ENCODE results near the gene HORMAD1. TPM values are rescaled to one million over a fixed set of nuclear protein-coding genes. Genes with fewer than 3 reads are reported as not detected.
"Not testable (repeated sequence)": the region's sequence is repeated elsewhere in the genome, so short reads cannot be mapped to it uniquely, and the experiment has no call there.

The HORMAD1 gene
- total RNA-seq, 1 donor from 2014 or later, result not detected

DNA sequence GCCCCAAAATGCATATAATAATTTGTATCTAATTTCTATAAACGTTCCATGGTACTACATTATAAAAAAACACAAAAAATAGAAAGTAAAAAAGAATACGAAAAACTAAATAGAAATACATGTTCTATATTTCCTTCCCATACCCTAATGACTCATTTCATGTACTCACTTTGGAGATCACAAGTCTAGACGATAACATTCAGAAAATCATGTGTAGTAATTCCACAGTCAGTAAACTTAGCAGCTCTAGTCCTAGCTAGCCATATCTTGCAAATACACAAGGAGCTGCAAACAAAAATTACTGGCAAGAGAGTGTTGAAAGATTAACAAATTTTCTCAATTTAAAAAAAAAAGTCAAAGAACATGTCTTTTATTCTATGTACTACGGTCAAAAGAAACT lies 25.1 kb downstream of the HORMAD1 start:
- H3K27ac Mint-ChIP-seq, result no peak overlapping the region
- H3K9me3 Mint-ChIP-seq, result no peaks in the 10 kb centered on the region
- H3K36me3 Mint-ChIP-seq (ENCODE audit: low read depth), result peaks cover 19% of the 10 kb centered on the region
- peaks cover 38% of the 10 kb centered on the region for H3K4me1 Mint-ChIP-seq (ENCODE audit: low read depth)
- H3K27me3 Mint-ChIP-seq (ENCODE audit: insufficient read depth), result peaks cover 6% of the 10 kb centered on the region
- no peak overlapping the region for H3K4me3 Mint-ChIP-seq
- DNase-seq (ENCODE audit: low spot score), result no peak
- intact Hi-C loops (cut with micrococcal nuclease), result no loop called here

DNA sequence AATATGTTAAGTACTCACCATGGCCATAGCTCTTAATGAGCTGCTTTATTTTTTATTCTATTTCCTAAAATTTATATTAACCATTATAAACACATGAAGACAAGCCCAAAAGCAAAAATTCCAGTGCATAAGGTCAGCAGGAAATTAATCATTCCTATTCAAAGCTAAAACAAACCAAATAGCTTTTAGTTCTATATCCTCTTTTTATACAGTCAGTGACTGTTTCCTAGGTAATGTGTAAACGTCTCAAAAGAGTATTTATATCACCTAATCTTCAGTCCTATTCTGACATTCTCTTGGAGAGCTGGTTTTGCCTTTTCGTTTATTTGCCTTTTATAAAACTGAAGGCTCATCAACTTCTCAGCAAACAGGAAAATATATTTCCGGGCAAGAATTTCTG lies 28.0 kb downstream of the HORMAD1 start:
- H3K27ac Mint-ChIP-seq, result no peak overlapping the region
- no peaks in the 10 kb centered on the region for H3K9me3 Mint-ChIP-seq
- intact Hi-C loops (cut with micrococcal nuclease), result no loop called here
- H3K36me3 Mint-ChIP-seq (ENCODE audit: low read depth), result peaks cover 23% of the 10 kb centered on the region
- H3K4me3 Mint-ChIP-seq, result no peak overlapping the region
- H3K27me3 Mint-ChIP-seq (ENCODE audit: insufficient read depth), result no peaks in the 10 kb centered on the region
- no peak for DNase-seq (ENCODE audit: low spot score)
- peaks cover 39% of the 10 kb centered on the region for H3K4me1 Mint-ChIP-seq (ENCODE audit: low read depth)

DNA sequence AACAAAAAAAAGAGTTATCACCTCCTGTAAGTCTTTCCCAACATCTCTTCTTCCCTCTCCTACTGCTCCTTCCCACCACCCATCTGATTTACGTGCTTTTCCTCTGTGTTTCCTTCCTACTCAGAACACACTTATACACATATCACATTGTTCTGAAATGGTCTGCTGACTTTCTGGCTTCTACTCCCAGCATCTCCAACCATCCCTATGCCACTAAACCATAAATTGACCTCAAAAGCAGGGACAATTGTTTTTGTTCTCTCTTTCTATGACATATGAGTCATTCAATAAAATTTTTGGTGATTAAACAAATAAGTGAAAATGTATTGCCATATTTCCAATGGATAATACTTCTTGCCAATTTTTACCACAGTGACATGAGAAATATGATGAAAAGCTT lies 31.9 kb downstream of the HORMAD1 start:
- no peaks in the 10 kb centered on the region for H3K27me3 Mint-ChIP-seq (ENCODE audit: insufficient read depth)
- intact Hi-C loops (cut with micrococcal nuclease), result no loop called here
- DNase-seq (ENCODE audit: low spot score), result no peak
- H3K27ac Mint-ChIP-seq, result no peak overlapping the region
- H3K36me3 Mint-ChIP-seq (ENCODE audit: low read depth), result peaks cover 16% of the 10 kb centered on the region
- H3K4me3 Mint-ChIP-seq, result no peak overlapping the region
- H3K4me1 Mint-ChIP-seq (ENCODE audit: low read depth), result peaks cover 14% of the 10 kb centered on the region
- no peaks in the 10 kb centered on the region for H3K9me3 Mint-ChIP-seq

DNA sequence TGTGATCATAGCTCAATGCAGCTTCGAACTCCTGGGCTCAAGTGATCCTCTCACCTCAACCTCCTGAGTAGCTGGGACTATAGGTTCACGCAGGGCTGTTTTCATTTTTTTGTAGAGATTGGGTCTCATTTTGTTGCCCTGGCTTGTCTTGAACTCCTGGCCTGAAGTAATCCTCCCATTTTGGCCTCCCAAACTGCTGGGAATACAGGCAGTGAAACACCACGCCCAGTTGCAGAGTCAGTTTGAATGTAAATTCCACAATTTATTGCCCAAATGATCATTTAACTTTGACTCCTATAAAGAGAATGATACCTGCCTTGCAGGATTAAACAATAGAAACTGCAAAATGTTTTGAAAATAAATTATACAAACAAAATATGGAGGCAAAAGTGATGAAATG lies 34.4 kb downstream of the HORMAD1 start:
- intact Hi-C loops (cut with micrococcal nuclease), result no loop called here
- DNase-seq (ENCODE audit: low spot score), result no peak
- H3K4me1 Mint-ChIP-seq (ENCODE audit: low read depth), result peaks cover 11% of the 10 kb centered on the region
- H3K9me3 Mint-ChIP-seq, result no peaks in the 10 kb centered on the region
- H3K36me3 Mint-ChIP-seq (ENCODE audit: low read depth), result peaks cover 7% of the 10 kb centered on the region
- no peaks in the 10 kb centered on the region for H3K27me3 Mint-ChIP-seq (ENCODE audit: insufficient read depth)
- no peak overlapping the region for H3K4me3 Mint-ChIP-seq
- H3K27ac Mint-ChIP-seq, result no peak overlapping the region

DNA sequence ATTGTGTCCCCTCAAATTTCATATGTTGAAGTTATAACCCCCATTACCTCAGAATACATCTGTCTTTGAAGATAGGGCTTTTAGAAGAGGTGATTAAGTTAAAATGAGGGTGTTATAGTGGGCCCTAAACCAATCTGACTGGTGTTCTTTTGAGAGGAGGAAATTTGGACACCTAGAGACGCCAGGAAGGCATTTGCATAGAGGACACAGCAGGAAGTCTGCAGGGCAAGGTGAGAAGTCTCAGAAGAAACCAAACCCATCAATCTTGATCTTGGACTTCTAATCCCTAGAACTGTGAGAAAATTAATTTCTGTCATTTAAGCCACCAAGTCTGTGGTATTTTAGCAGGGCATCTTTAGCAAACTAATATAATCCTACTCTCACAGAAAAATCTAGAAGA lies 36.8 kb downstream of the HORMAD1 start:
- Mint-ChIP-seq H3K4me3 (no peak overlapping the region), H3K27ac (no peak overlapping the region), H3K4me1 (ENCODE audit: low read depth) (peaks cover 10% of the 10 kb centered on the region), H3K27me3 (ENCODE audit: insufficient read depth) (no peaks in the 10 kb centered on the region), H3K36me3 (ENCODE audit: low read depth) (peaks cover 5% of the 10 kb centered on the region), H3K9me3 (no peaks in the 10 kb centered on the region)
- intact Hi-C loops (cut with micrococcal nuclease), result no loop called here
- no peak for DNase-seq (ENCODE audit: low spot score)

DNA sequence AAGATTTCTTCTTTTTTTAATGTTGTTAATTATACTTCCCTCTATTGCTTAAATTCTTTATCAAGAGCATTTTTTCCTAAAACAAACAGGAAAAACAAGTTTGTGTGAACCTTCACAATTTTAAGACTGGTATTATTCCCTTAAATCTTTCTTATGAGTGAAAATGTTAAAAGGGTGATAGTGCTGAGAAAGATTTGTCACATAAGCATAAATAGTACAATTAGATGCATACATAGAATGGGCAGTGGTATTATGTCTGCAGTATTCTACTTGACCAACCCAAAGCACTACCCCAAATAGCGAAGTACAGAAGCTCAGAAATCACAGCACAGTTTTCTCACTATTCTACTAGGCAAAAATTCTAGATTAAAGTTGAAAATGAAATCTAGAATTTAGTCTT lies 41.7 kb downstream of the HORMAD1 start:
- Mint-ChIP-seq H3K27me3 (ENCODE audit: insufficient read depth) (no peaks in the 10 kb centered on the region), H3K4me3 (no peak overlapping the region), H3K36me3 (ENCODE audit: low read depth) (peaks cover 6% of the 10 kb centered on the region), H3K9me3 (no peaks in the 10 kb centered on the region), H3K4me1 (ENCODE audit: low read depth) (peaks cover 9% of the 10 kb centered on the region), H3K27ac (no peak overlapping the region)
- no peak for DNase-seq (ENCODE audit: low spot score)
- intact Hi-C loops (cut with micrococcal nuclease), result no loop called here

DNA sequence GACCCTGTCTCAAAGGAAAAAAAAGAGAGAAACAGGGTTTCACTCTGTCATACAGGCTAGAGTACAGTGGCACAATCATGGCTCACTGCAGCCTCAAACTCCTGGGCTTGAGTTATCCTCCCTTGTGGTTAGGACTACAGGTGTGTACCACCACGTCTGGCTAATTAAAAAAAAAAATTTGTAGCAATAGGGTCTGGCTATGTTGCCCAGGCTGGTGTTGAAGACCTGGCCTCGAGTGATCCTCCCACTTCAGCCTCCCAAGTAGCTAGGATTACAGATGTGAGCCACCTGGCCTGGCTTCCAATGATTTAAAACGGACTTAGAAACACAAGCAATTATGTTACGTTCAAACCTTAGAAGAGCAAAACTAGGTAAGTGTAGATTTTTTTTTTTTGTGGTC lies 45.8 kb downstream of the HORMAD1 start:
- no peaks in the 10 kb centered on the region for H3K9me3 Mint-ChIP-seq
- no peaks in the 10 kb centered on the region for H3K27me3 Mint-ChIP-seq (ENCODE audit: insufficient read depth)
- H3K4me1 Mint-ChIP-seq (ENCODE audit: low read depth), result peaks cover 5% of the 10 kb centered on the region
- no peak overlapping the region for H3K4me3 Mint-ChIP-seq
- no peak overlapping the region for H3K27ac Mint-ChIP-seq
- H3K36me3 Mint-ChIP-seq (ENCODE audit: low read depth), result peaks cover 5% of the 10 kb centered on the region
- intact Hi-C loops (cut with micrococcal nuclease), result no loop called here
- DNase-seq (ENCODE audit: low spot score), result no peak

DNA sequence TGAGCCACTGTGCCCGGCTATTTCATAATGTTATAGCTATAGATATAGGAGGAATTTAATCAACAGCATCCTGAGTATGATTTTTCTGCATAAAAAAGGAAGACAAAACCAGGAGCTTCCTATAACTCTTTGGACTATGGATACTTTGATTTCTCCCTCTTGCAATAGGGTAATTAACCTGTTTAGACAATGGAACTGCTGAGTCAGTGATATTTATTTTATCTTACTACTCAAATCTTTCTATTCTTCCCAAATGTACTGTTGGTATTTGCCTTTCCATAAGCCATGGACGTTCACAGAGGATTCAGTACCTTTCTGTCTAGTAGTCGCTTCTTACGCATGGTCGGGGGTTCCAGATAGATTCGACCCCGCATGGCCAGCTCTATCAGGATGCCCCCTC lies 57.4 kb downstream of the HORMAD1 start:
- Mint-ChIP-seq H3K9me3 (no peaks in the 10 kb centered on the region), H3K4me3 (no peak overlapping the region), H3K36me3 (ENCODE audit: low read depth) (peaks cover 32% of the 10 kb centered on the region), H3K27ac (no peak overlapping the region), H3K4me1 (ENCODE audit: low read depth) (peaks cover 7% of the 10 kb centered on the region), H3K27me3 (ENCODE audit: insufficient read depth) (no peaks in the 10 kb centered on the region)
- intact Hi-C loops (cut with micrococcal nuclease), result no loop called here
- DNase-seq (ENCODE audit: low spot score), result no peak

DNA sequence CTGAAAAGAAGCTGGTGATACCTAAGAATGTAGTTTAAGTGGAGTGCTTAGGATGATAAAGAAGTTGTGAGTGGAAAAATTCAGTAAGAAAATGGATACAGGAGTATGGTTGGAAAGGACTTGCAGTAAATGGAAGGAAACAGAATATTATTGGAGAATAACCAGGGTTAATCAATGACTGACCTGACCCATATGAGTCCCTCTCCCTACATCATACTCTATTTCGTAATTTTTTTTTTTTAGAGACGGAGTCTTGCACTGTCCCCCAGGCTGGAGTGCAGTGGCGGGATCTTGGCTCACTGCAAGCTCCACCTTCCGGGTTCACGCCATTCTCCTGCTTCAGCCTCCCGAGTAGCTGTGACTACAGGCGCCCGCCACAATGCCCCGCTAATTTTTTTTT lies 57.9 kb downstream of the HORMAD1 start:
- intact Hi-C loops (cut with micrococcal nuclease), result no loop called here
- H3K36me3 Mint-ChIP-seq (ENCODE audit: low read depth), result peaks cover 31% of the 10 kb centered on the region
- no peak for DNase-seq (ENCODE audit: low spot score)
- H3K27me3 Mint-ChIP-seq (ENCODE audit: insufficient read depth), result no peaks in the 10 kb centered on the region
- H3K4me1 Mint-ChIP-seq (ENCODE audit: low read depth), result peaks cover 7% of the 10 kb centered on the region
- H3K9me3 Mint-ChIP-seq, result no peaks in the 10 kb centered on the region
- H3K27ac Mint-ChIP-seq, result no peak overlapping the region
- H3K4me3 Mint-ChIP-seq, result no peak overlapping the region

DNA sequence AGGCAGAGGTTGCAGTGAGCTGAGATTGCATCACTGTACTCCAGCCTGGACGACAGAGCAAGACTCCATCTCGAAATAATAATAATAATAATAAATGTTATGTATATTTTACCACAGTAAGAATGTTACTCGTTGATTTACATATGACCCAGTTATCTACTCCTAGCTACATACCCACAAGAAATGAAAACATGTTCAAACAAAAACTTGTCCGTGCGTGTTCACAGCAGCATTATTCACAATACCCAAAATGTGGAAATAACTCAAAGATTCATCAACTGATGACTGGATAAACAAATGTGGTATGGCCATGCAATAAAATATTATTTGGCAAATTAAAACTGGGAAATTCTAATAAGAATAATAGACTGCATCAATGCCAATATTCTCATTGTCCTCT lies 59.5 kb downstream of the HORMAD1 start:
- intact Hi-C loops (cut with micrococcal nuclease), result no loop called here
- Mint-ChIP-seq H3K9me3 (no peaks in the 10 kb centered on the region), H3K4me1 (ENCODE audit: low read depth) (peaks cover 6% of the 10 kb centered on the region), H3K4me3 (no peak overlapping the region), H3K36me3 (ENCODE audit: low read depth) (peaks cover 24% of the 10 kb centered on the region), H3K27me3 (ENCODE audit: insufficient read depth) (no peaks in the 10 kb centered on the region), H3K27ac (no peak overlapping the region)
- no peak for DNase-seq (ENCODE audit: low spot score)

DNA sequence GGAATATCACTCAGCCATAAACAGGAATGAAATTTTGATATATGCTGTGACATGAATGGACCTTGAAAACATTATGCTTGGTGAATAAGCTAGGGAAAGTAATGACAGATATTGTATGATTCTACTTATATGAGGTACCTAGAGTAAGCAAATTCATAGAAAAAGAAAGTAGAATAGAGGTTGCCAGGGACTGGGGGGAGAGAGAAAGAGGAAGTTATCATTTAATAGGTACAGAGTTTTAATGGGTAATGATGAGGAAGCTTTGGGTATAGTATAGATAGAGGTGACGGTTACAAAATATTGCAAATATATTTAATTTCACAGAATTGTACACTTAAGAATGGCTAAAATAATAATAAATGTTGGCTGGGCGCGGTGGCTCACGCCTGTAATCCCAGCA lies 60.1 kb downstream of the HORMAD1 start:
- Mint-ChIP-seq H3K4me1 (ENCODE audit: low read depth) (peaks cover under 1% of the 10 kb centered on the region), H3K9me3 (no peaks in the 10 kb centered on the region), H3K4me3 (no peak overlapping the region), H3K36me3 (ENCODE audit: low read depth) (peaks cover 23% of the 10 kb centered on the region), H3K27ac (no peak overlapping the region), H3K27me3 (ENCODE audit: insufficient read depth) (no peaks in the 10 kb centered on the region)
- DNase-seq (ENCODE audit: low spot score), result no peak
- intact Hi-C loops (cut with micrococcal nuclease), result no loop called here

DNA sequence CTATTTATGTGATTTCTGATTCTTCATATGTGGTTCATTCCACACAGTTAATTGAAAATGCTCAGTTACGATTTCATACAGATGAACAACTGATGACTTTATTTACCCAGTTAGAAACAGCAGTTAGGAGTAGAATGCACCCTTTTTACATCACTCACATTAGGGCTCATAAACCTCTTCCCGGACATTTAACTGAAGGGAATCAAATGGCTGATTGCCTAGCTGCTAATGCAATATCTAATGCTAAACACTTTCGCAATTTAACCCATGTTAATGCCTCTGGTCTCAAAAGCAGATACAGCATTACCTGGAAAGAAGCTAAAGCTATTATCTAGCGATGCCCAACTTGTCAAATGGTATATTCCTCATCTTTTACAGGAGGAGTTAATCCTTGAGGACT lies 63.6 kb downstream of the HORMAD1 start:
- H3K27ac Mint-ChIP-seq; H3K27me3 Mint-ChIP-seq (ENCODE audit: insufficient read depth); DNase-seq (ENCODE audit: low spot score); H3K4me1 Mint-ChIP-seq (ENCODE audit: low read depth); intact Hi-C loops (cut with micrococcal nuclease); H3K4me3 Mint-ChIP-seq; H3K9me3 Mint-ChIP-seq: not testable (repeated sequence)
- peaks cover 18% of the 10 kb centered on the region for H3K36me3 Mint-ChIP-seq (ENCODE audit: low read depth)

DNA sequence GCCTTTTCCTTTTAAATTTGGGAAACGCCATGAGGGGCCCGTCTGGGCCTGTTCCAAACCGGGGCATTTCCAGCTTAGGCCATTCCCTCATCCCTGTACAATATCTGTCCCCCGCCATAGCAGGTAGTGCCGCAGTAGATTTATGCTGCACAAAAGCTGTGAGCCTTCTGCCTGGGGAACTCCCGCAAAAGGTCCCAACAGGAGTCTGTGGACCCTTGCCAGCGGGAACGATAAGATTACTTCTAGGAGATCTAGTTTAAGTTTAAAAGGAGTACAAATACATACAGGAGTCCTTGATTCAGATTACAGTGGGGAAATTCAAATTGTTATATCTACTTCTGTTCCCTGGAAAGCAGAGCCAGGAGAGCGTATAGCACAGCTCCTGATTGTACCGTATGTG lies 66.1 kb downstream of the HORMAD1 start:
- DNase-seq (ENCODE audit: low spot score); H3K4me1 Mint-ChIP-seq (ENCODE audit: low read depth); intact Hi-C loops (cut with micrococcal nuclease); H3K9me3 Mint-ChIP-seq; H3K27ac Mint-ChIP-seq; H3K27me3 Mint-ChIP-seq (ENCODE audit: insufficient read depth); H3K4me3 Mint-ChIP-seq: not testable (repeated sequence)
- H3K36me3 Mint-ChIP-seq (ENCODE audit: low read depth), result peaks cover 10% of the 10 kb centered on the region

DNA sequence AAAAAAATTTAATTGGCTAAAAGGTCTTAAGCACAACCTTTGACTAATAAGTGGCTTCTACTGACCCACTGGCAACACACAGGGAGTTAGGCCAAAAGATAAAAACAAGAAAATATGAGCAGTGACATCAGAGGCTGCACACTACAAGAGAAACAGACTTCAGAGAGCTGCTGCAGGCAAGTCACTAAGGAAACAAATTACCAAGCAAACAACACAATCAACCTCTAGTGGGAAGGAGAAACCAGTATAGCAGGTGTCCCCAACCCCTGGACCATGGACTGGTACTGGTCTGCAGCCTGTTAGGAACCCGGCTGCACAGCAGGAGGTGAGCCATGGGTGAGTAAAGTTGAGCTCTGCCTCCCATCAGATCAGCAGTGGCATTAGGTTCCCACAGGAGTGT lies 70.5 kb downstream of the HORMAD1 start:
- Mint-ChIP-seq H3K4me3 (no peak overlapping the region), H3K36me3 (ENCODE audit: low read depth) (peaks cover 16% of the 10 kb centered on the region), H3K27me3 (ENCODE audit: insufficient read depth) (no peaks in the 10 kb centered on the region), H3K27ac (no peak overlapping the region), H3K4me1 (ENCODE audit: low read depth) (no peaks in the 10 kb centered on the region), H3K9me3 (no peaks in the 10 kb centered on the region)
- DNase-seq (ENCODE audit: low spot score), result no peak
- intact Hi-C loops (cut with micrococcal nuclease), result no loop called here

Measured in activated T-helper 1 cell treated with anti-CD3 and anti-CD28 coated beads, Interleukin-12 subunit alpha, Interleukin-12 subunit beta, Interleukin-2, Interleukin-4 antibody, amounts not matched to agents 30 ng/mL and 10 ng/mL and 1 ng/mL, durations not matched to agents 14 hours and 24 hours and 36 hours (primary cell).